Prostate gland (tissue), 2 donors: ENCODE results near the gene FASN. TPM values are rescaled to one million over a fixed set of nuclear protein-coding genes. Genes with fewer than 3 reads are reported as not detected.

Source experiments
- DNase-seq: peaks from one replicate; pipeline ENCODE4 v3.0.0-alpha.2; 2019; ENCODE audit warnings: low spot score
- H3K27ac ChIP-seq, 2 donors: fragments of 200-600 bp; sonication (generic); 2 replicates each; pipeline ENCODE4 v1.5.1; 2017 to 2019
- H3K27me3 ChIP-seq: fragments of 200-600 bp; sonication (generic); replicated peaks from 2 replicates; pipeline ENCODE4 v1.5.1; 2019; ENCODE audit not compliant: insufficient read depth
- H3K36me3 ChIP-seq, 2 donors: fragments of 200-600 bp; sonication (generic); 1 replicate in 1 of 2; 2 replicates in 1 of 2; pipeline versions ENCODE4 v1.5.1 to v1.8.1; 2017 to 2019
- H3K4me1 ChIP-seq: fragments of 200-600 bp; sonication (generic); replicated peaks from 2 replicates; pipeline ENCODE4 v1.5.1; 2019
- H3K4me3 ChIP-seq, 2 donors: fragments of 200-600 bp; sonication (generic); 2 replicates each; pipeline ENCODE4 v1.5.1; 2017 to 2019
- H3K9me3 ChIP-seq: fragments of 200-600 bp; sonication (generic); 2 replicates; pipeline ENCODE4 v1.5.1; 2017
- CTCF ChIP-seq, 4 experiments: fragments of 200-600 bp in 2 of 4; fragments of 450-650 bp in 2 of 4; sonication (generic) in 2 of 4; IDR thresholded peaks; 1 replicate in 3 of 4; 2 replicates in 1 of 4; pipeline ENCODE4 v1.5.1; 2016 to 2019; ENCODE audit warnings: antibody characterized with exemption in 4 of 4, mild to moderate bottlenecking in 2 of 4, moderate library complexity in 2 of 4
- POLR2A ChIP-seq: fragments of 450-650 bp; IDR thresholded peaks from one replicate; pipeline ENCODE4 v1.6.1; 2016; ENCODE audit warnings: antibody characterized with exemption, mild to moderate bottlenecking
- POLR2AphosphoS5 ChIP-seq: sonication (generic); formaldehyde crosslinking; IDR thresholded peaks from one replicate; pipeline ENCODE4 v1.6.1; 2017; ENCODE audit warnings: antibody characterized with exemption
- WGBS: methylation state at CpG from one replicate; pipeline ENCODE4 v1.1.5; 2018; 5-methylcytosine and 5-hydroxymethylcytosine counted together
- intact Hi-C: fragments of 100-400 bp; cut with DNase I; formaldehyde crosslinking; loops from one replicate; pipeline ENCODE4 v1.14.2; 2022
- total RNA-seq, 2 donors: library from RNA; depleted of rRNA; stranded (reverse); fragments of >200 nt; gene quantifications; one replicate each; pipeline ENCODE4 v1.1.0, GENCODE V29; 2016

Gene FASN
- total RNA-seq, 2 donors from 2014 or later = 192 to 388 TPM

GRCh38 chr17:82089723-82090548 lies 8.1 kb downstream of the FASN start:
- DNase-seq = no peak
- WGBS = 88% methylated on average over 29 of the region's 29 CpGs

GRCh38 chr17:82088838-82089722 lies 9.0 kb downstream of the FASN start:
- 88% methylated on average over 27 of the region's 47 CpGs for WGBS
- DNase-seq = no peak
- Histone ChIP-seq H3K4me3 (no peak overlapping the region), H3K36me3 (peaks cover 84 to 96% of the 10 kb centered on the region in 2 donors), H3K27ac (no peak overlapping the region), H3K4me1 (no peaks in the 10 kb centered on the region), H3K9me3 (no peaks in the 10 kb centered on the region), H3K27me3 (no peaks in the 10 kb centered on the region)
- TF ChIP-seq POLR2A (no peak), CTCF (IDR thresholded peaks at IDR 0.05) (no peak), POLR2AphosphoS5 (no peak)
- intact Hi-C loops = no loop called here

More at GRCh38 chr17:82089723-82090548, 8.1 kb downstream of the FASN start:
- Histone ChIP-seq H3K4me3 (no peak overlapping the region), H3K27ac (peak overlapping the region in 1 of 2 donors; percentile 19), H3K9me3 (no peaks in the 10 kb centered on the region), H3K4me1 (no peaks in the 10 kb centered on the region), H3K36me3 (peaks cover 79 to 95% of the 10 kb centered on the region in 2 donors), H3K27me3 (no peaks in the 10 kb centered on the region)
- TF ChIP-seq CTCF (IDR thresholded peaks at IDR 0.05) (no peak), POLR2A (no peak), POLR2AphosphoS5 (no peak)
- intact Hi-C loops = no loop called here

DNA sequence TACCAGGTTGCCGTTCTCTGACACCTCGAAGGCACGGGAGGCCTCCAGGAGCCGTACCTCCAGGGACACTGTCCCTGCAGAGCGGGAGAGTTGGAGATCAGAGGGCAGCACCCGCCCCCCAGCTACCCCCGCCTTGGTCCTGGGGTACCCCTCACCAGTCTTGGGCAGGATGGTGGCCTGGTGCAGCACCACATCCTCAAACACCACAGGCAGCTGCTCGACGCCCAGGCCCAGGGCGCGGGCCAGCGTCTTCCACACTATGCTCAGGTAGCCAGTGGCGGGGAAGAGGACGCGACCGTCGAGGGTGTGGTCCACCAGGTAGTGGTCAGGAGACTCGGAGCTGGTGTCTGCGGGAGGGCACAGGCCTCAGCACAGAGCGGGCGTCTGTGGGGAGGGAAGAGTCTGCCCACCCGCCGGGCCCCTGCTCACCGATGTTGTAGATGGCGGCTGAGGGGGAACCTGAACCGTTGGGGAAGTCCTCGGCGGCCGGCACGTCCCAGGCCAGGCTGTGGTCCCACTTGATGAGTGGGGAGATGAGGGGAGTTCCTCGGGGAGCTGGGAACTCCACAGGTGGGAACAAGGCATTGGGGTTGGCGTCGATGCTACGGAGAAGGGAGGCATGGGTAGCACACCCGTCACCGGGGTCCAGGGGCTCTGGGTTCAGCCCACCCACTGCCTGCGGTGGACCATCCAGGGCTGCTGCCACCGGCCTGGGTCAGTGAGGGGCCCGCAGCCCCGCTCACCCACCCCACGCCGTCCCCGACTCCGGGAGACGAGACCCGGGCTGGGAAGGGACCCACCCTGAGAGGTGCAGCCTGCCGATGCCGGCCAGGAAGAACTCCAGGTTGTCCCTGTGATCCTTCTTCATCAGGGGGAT lies 9.8 kb downstream of the FASN start:
- 94% methylated on average over 45 of the region's 48 CpGs for WGBS
- no peaks in the 10 kb centered on the region for H3K9me3 ChIP-seq
- DNase-seq = no peak
- intact Hi-C loops = no loop called here
- peaks cover 89 to 96% of the 10 kb centered on the region in 2 donors for H3K36me3 ChIP-seq
- no peak overlapping the region for H3K27ac ChIP-seq
- H3K27me3 ChIP-seq = no peaks in the 10 kb centered on the region
- no peak for TF ChIP-seq POLR2AphosphoS5
- no peak for TF ChIP-seq CTCF (IDR thresholded peaks at IDR 0.05)
- no peak for TF ChIP-seq POLR2A
- no peaks in the 10 kb centered on the region for H3K4me1 ChIP-seq
- H3K4me3 ChIP-seq = no peak overlapping the region

DNA sequence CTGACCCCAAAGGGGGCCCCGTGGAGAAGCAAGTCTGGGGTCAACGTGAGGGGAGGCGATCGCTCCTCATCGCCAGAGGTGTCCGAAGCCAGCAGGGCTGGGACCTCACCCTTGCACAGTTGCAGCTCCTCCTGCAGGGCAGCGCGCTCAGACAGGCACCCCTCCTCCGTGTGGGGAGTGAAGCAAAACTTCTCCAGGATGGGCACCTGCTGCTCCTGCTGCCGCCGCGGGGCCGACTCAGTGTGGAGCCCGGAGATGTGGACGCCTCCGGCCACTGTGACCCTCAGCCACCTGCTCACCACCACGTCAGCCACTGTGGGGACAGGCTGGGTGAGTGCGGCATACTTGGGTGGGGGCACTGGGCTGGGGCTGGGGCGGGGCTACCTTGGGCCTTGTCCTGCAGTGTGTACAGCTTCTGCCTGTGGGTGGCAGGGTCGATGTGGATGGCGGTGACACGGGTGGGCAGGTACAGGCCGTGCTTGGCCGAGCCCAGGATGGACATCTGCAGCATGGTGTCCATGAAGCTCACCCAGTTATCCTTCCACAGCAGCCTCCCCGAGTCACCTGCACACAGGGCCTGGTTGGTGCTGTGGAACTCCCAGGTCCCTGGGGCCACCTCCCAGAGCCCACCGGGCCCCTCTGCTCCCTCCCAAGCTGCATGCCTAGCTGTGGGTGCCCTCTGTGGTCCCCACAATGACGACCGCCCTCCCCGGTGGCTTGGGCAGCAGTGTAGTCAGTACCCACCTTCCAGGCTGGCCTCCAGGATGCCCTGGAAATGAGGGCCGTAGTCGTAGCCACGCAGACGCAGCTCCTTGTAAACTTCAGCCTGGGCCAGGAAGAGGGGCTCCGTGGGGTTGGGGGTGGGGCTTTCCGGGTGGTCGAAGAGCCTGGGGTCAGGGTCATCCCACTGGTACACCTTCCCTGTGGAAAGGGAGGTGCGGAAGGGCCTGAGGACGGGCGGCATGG lies 10.8 kb downstream of the FASN start:
- no peak overlapping the region for H3K27ac ChIP-seq
- TF ChIP-seq CTCF (IDR thresholded peaks at IDR 0.05) (no peak), POLR2A (no peak), POLR2AphosphoS5 (no peak)
- no peaks in the 10 kb centered on the region for H3K4me1 ChIP-seq
- H3K36me3 ChIP-seq = peaks cover 91 to 96% of the 10 kb centered on the region in 2 donors
- no peaks in the 10 kb centered on the region for H3K27me3 ChIP-seq
- 88% methylated on average over 38 of the region's 39 CpGs for WGBS
- no peaks in the 10 kb centered on the region for H3K9me3 ChIP-seq
- intact Hi-C loops = no loop called here
- H3K4me3 ChIP-seq = no peak overlapping the region
- no peak for DNase-seq
